ENCODE results near the gene MICALL2.

The MICALL2 gene

GRCh38 chr7:1492640-1493039, 33.4 kb upstream of the MICALL2 start:
- TF ChIP-seq CTCF (IDR thresholded peaks at IDR 0.05; ENCODE audit: control insufficient read depth, extremely low read depth, insufficient read depth), result no peak
- no peak for DNase-seq (ENCODE audit: low read depth)
- no peak overlapping the region for H3K4me3 ChIP-seq (ENCODE audit: low read depth, low read length)

- H3K4me3 ChIP-seq (ENCODE audit: low read depth, low read length), result no peak overlapping the region
- TF ChIP-seq CTCF (IDR thresholded peaks at IDR 0.05; ENCODE audit: control insufficient read depth, extremely low read depth, insufficient read depth), result no peak
- no peak for DNase-seq (ENCODE audit: low read depth)
Observed at GRCh38 chr7:1492221-1492620, 33.0 kb upstream of the MICALL2 start.

GRCh38 chr7:1490837-1491236, 31.6 kb upstream of the MICALL2 start:
- H3K4me3 ChIP-seq (ENCODE audit: low read depth, low read length), result no peak overlapping the region
- DNase-seq (ENCODE audit: low read depth), result no peak
- TF ChIP-seq CTCF (IDR thresholded peaks at IDR 0.05; ENCODE audit: control insufficient read depth, extremely low read depth, insufficient read depth), result no peak

- no peak for DNase-seq (ENCODE audit: low read depth)
- H3K4me3 ChIP-seq (ENCODE audit: low read depth, low read length), result no peak overlapping the region
- TF ChIP-seq CTCF (IDR thresholded peaks at IDR 0.05; ENCODE audit: control insufficient read depth, extremely low read depth, insufficient read depth), result no peak
Observed at GRCh38 chr7:1489336-1489735, 30.1 kb upstream of the MICALL2 start.

DNA sequence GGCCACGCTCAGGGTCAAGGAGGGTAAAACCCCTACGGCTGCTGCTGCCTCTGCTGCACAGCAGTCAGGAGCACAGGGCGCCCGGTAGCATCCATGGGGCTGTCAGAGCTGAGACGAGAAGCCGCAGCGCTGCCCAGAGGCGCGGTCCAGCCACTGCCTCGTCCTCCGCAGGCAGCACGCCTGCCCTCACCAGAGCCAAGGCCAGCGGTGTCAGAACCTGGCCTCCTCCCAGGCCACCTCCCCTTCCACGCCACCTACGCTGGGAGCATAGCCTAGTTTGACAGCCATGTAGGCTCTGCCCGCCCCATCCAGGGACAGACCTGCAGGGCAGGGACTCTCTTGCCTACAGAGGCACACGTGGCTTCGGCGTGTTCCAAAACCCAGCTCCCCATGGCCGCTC, 28.7 kb upstream of the MICALL2 start:
- DNase-seq (ENCODE audit: low read depth), result no peak
- no peak for TF ChIP-seq CTCF (IDR thresholded peaks at IDR 0.05; ENCODE audit: control insufficient read depth, extremely low read depth, insufficient read depth)
- H3K4me3 ChIP-seq (ENCODE audit: low read depth, low read length), result no peak overlapping the region

- DNase-seq (ENCODE audit: low read depth), result no peak
- H3K4me3 ChIP-seq (ENCODE audit: low read depth, low read length), result no peak overlapping the region
- no peak for TF ChIP-seq CTCF (IDR thresholded peaks at IDR 0.05; ENCODE audit: control insufficient read depth, extremely low read depth, insufficient read depth)
Observed at GRCh38 chr7:1487466-1487865, 28.2 kb upstream of the MICALL2 start.

GRCh38 chr7:1486571-1486970, 27.3 kb upstream of the MICALL2 start:
- H3K4me3 ChIP-seq (ENCODE audit: low read depth, low read length), result no peak overlapping the region
- no peak for TF ChIP-seq CTCF (IDR thresholded peaks at IDR 0.05; ENCODE audit: control insufficient read depth, extremely low read depth, insufficient read depth)
- no peak for DNase-seq (ENCODE audit: low read depth)
